Thymus (tissue), 11 donors: Measurements from ENCODE around the gene GUCY2C. TPM values are rescaled to one million over a fixed set of nuclear protein-coding genes. Genes with fewer than 3 reads are reported as not detected.

Source experiments
- DNase-seq, 9 donors: peaks; one replicate each; pipeline ENCODE4 v3.0.0-alpha.2; 2013; ENCODE audit warnings: low spot score in 9 of 9, low read depth in 6 of 9, missing footprints in 1 of 9
- H3K27ac ChIP-seq, 2 donors: one replicate each; pipeline ENCODE4 v1.5.1; 2013; ENCODE audit warnings: control low read depth in 1 of 2, low read depth in 1 of 2, low read length in 1 of 2, mild to moderate bottlenecking in 1 of 2, moderate library complexity in 1 of 2
- H3K27me3 ChIP-seq, 2 donors: one replicate each; pipeline ENCODE4 v1.5.1; 2013; ENCODE audit warnings: low read length in 1 of 2; ENCODE audit not compliant: control insufficient read depth in 2 of 2, insufficient read depth in 1 of 2
- H3K36me3 ChIP-seq, 2 donors: one replicate each; pipeline ENCODE4 v1.5.1; 2013; ENCODE audit warnings: low read length in 1 of 2, mild to moderate bottlenecking in 1 of 2, moderate library complexity in 1 of 2; ENCODE audit not compliant: control insufficient read depth in 2 of 2, insufficient read depth in 2 of 2
- H3K4me1 ChIP-seq, 2 donors: one replicate each; pipeline ENCODE4 v1.5.1; 2013; ENCODE audit warnings: low read length in 2 of 2; ENCODE audit not compliant: control insufficient read depth in 2 of 2, insufficient read depth in 2 of 2
- H3K4me3 ChIP-seq, 2 donors: one replicate each; pipeline ENCODE4 v1.5.1; 2013; ENCODE audit warnings: low read length in 2 of 2, control low read depth in 1 of 2, mild to moderate bottlenecking in 1 of 2
- H3K9me3 ChIP-seq, 2 donors: one replicate each; pipeline ENCODE4 v1.5.1; 2013; ENCODE audit warnings: low read length in 1 of 2, mild to moderate bottlenecking in 1 of 2; ENCODE audit not compliant: control insufficient read depth in 2 of 2, insufficient read depth in 1 of 2
- WGBS: extraction: QIAGEN DNeasy Blood & Tissue Kit; methylation state at CpG from one replicate; pipeline ENCODE4 v1.1.7; 2013; 5-methylcytosine and 5-hydroxymethylcytosine counted together
- polyA plus RNA-seq: library from polyadenylated mRNA; stranded (reverse); fragments of 200-250 nt; gene quantifications from one replicate; pipeline ENCODE4 v1.2.3, GENCODE V29; 2013
- total RNA-seq: library from RNA; stranded (reverse); fragments of 120-200 nt; gene quantifications from one replicate; pipeline ENCODE4 v1.2.4, GENCODE V29; 2013
- donor health status: healthy.

The GUCY2C gene
- total and polyA plus RNA-seq, 2 donors, result under 0.01 to 0.14 TPM

DNA sequence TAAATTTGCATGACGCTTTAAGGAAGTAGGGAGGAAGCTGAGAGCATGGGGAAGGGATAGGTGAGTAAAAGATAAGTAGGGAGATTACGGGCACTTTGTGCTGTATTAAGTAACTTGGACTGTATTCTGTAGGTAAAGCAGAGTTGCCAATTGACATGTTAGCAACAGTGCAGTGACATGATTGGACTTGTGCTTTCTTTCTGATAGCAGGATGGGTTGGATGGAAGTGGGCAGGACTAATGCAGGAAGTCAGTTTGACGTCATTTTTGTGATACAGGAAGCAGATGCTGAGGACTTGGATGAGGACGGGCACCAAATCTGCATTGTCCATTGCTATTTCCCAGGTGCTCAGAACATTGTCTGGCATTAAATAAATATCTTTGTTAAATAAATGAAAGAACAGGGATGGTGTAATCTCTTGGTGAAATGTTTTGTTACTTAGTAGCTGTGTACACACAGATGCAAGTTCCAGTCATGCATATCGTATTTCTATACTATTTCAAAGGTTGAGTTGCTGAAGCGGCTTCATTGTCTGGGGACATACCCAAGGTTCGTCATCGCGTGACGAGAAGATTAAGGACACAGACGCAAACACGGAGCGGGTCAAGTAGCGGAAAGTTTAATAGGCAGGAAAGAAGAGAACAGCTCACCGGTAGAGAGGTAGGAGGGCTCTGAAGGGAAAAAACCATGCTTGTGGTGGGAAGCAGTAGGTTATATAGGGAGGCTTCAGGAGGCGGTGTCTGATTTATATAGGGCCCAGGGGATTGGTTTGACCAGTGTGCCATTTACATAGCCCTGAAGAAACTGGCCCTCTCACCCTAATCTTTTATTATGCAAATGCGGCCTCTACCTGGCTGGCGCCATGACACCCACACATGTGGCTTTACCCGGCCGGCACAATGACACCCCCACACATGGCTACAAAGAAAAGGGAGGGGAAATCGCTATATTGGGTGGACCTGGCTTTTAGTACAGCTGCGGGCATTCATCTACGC is 30.7 kb downstream of the GUCY2C start:
- peak overlapping the region in 1 of 2 donors; percentile 11 for H3K4me3 ChIP-seq
- no peaks in the 10 kb centered on the region for H3K9me3 ChIP-seq
- no peaks in the 10 kb centered on the region for H3K4me1 ChIP-seq
- H3K36me3 ChIP-seq, result no peaks in the 10 kb centered on the region
- WGBS, result 91% methylated on average over 23 of the region's 23 CpGs
- peak in 1 of 9 donors; percentile 6 for DNase-seq
- no peak overlapping the region for H3K27ac ChIP-seq
- no peaks in the 10 kb centered on the region for H3K27me3 ChIP-seq

DNA sequence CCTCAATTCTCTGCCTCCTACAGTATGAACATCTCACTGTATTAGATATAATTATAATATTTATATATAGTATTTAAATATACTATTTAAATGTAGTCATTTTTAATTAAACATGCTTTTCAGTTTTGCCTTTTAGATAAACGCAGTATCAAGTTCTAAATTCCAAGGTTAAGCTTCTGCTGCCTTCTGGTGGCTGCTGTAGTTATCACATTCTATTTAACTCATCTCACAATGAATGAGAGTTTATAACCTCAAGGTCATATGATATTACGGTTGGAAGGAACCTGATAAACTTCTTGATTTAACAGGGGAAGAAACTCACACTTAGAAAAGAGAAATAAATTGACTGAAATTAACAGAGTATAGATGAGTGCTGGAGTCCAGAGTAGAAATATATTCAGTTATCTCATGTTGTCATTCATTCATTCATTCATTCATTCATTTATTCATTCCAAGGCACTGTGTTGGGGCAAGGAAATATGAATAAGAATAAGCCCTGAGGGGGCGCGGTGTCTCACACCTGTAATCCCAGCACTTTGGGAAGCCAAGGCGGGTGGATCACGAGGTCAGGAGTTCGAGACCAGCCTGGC is 31.9 kb downstream of the GUCY2C start:
- Histone ChIP-seq H3K27ac (no peak overlapping the region), H3K4me1 (no peaks in the 10 kb centered on the region), H3K4me3 (no peak overlapping the region), H3K27me3 (no peaks in the 10 kb centered on the region), H3K36me3 (no peaks in the 10 kb centered on the region), H3K9me3 (no peaks in the 10 kb centered on the region)
- WGBS, result 70% methylated on average over 7 of the region's 7 CpGs
- peak in 6 of 9 donors; percentile 5 to 62 (median 28) for DNase-seq

DNA sequence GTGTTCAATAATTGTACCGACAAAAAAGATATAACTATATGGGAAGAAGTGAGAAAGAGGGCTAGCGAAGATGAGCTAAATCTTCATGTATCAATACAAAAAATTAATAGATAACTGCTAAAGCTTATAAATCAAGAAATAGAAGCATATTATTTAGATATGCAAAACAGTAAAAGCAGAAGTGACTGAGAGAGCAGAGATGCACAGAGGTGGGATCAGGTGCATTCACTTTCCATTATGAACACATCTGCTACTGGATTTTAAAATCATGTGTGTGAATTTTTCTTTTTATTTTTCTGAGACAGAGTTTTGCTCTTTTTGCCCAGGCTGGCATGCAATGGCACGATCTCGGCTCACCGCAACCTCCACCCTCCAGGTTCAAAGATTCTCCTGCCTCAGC is 33.4 kb downstream of the GUCY2C start:
- H3K4me3 ChIP-seq, result no peak overlapping the region
- no peak for DNase-seq
- H3K27me3 ChIP-seq, result no peaks in the 10 kb centered on the region
- no peaks in the 10 kb centered on the region for H3K9me3 ChIP-seq
- no peaks in the 10 kb centered on the region for H3K4me1 ChIP-seq
- H3K27ac ChIP-seq, result no peak overlapping the region
- WGBS, result 96% methylated on average over 5 of the region's 5 CpGs
- H3K36me3 ChIP-seq, result no peaks in the 10 kb centered on the region

DNA sequence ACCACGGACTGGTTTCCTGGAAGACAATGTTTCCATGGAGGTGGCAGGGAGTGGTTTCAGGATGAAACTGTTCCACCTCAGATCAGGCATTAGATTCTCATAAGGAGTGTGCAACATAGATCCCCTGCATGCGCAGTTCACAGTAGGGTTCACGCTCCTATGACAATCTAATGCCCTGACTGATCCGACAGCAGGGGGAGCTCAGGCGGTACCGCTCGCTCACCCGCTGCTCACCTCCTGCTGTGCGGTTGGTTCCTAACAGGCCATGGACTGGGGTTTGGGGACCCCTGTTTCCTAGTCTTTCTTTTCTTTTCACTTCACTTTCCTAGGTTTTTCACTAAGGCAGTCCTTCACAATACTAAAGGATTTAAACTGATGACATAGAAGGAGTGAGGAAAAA is 39.6 kb downstream of the GUCY2C start:
- H3K9me3 ChIP-seq, result no peaks in the 10 kb centered on the region
- no peak overlapping the region for H3K4me3 ChIP-seq
- H3K36me3 ChIP-seq, result no peaks in the 10 kb centered on the region
- no peak overlapping the region for H3K27ac ChIP-seq
- no peaks in the 10 kb centered on the region for H3K4me1 ChIP-seq
- no peak for DNase-seq
- 97% methylated on average over 9 of the region's 9 CpGs for WGBS
- H3K27me3 ChIP-seq, result no peaks in the 10 kb centered on the region

DNA sequence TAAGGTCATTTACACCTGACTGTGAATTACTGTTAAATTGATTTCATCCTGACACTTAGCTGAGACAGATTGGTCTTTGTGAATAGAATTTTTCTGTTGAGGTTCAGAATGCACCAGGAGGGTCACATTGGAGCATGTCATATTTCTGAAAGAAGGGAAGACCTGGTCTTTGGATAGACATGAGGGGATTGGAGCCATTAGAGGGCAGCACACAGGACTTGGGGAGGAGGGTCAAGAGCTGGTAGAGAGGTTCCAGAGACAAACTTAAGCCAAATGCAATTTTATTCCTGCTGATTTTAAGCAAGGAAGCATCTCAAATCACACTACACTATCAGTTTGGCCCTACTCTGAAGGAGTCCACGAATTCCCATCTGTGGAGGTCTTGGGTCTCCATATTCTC is 41.1 kb downstream of the GUCY2C start:
- Histone ChIP-seq H3K27ac (no peak overlapping the region), H3K4me3 (no peak overlapping the region), H3K36me3 (no peaks in the 10 kb centered on the region), H3K9me3 (no peaks in the 10 kb centered on the region), H3K4me1 (no peaks in the 10 kb centered on the region), H3K27me3 (no peaks in the 10 kb centered on the region)
- WGBS, result 97% methylated on average over 1 of the region's 1 CpG
- DNase-seq, result no peak

DNA sequence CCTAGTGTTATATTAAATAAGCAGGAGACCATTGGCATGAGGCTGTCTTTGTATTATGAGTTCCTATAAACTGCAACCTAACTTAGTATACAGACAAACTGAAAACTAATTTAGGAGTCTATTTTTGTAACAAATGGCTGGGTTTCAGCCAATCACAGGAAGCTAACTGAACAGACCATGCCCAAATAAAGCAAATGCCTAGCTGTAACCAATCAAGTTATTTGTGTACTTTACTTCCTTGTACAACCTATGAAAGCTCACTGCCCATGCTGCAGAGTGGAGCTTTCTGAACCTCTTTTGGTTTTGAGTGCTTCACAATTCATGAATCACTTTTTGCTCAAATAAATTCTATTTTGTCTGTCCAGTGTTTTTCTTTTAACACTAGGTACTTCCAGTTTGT is 41.6 kb downstream of the GUCY2C start:
- Histone ChIP-seq H3K27ac (no peak overlapping the region), H3K4me3 (no peak overlapping the region), H3K9me3 (no peaks in the 10 kb centered on the region), H3K36me3 (no peaks in the 10 kb centered on the region), H3K27me3 (no peaks in the 10 kb centered on the region), H3K4me1 (no peaks in the 10 kb centered on the region)
- DNase-seq, result no peak

DNA sequence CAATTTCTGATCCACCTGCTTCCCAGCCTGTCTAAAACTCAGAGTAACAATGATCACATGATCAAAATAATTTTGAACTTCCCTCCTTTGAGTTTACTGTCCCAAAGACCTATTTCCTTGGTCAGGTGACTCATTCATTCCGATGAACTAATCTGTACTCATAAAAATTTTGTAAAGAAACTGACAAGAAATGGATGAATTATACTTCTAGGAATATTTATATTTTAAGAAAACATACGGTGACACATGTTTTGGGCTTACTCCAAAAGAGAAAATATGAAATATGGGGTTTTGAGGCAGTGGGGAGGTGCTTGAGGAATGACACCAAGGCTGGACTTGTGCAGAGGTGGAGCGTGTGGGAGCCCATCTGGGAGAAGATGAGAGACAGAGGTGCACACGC is 42.0 kb downstream of the GUCY2C start:
- 97% methylated on average over 4 of the region's 4 CpGs for WGBS

DNA sequence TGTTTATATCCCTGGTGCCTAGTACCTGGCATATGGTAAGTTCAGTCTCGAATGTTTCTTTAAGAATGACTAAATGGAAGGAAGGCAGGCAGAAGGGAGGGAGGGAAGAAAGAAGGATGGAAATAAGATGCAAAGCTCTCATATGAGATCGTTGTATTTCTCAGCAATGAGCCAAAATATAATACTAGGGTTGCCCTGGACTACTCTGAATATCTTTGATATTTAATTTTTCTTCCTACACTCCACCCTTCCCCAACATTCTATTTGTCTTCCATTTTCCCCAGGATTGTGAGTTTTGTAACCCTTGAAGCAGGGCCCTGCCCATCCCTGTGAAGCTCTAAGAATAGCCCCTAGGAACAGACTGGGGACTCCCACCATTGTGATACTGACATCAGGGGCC is 43.9 kb downstream of the GUCY2C start:
- WGBS, result 96% methylated on average over 2 of the region's 2 CpGs
- DNase-seq, result no peak
- Histone ChIP-seq H3K27ac (no peak overlapping the region), H3K36me3 (no peaks in the 10 kb centered on the region), H3K27me3 (no peaks in the 10 kb centered on the region), H3K4me1 (no peaks in the 10 kb centered on the region), H3K9me3 (no peaks in the 10 kb centered on the region), H3K4me3 (no peak overlapping the region)

More for the DNA sequence above, 42.0 kb downstream of the GUCY2C start:
- DNase-seq, result no peak
- Histone ChIP-seq H3K27ac (no peak overlapping the region), H3K9me3 (no peaks in the 10 kb centered on the region), H3K4me3 (no peak overlapping the region), H3K27me3 (no peaks in the 10 kb centered on the region), H3K4me1 (no peaks in the 10 kb centered on the region), H3K36me3 (no peaks in the 10 kb centered on the region)

DNA sequence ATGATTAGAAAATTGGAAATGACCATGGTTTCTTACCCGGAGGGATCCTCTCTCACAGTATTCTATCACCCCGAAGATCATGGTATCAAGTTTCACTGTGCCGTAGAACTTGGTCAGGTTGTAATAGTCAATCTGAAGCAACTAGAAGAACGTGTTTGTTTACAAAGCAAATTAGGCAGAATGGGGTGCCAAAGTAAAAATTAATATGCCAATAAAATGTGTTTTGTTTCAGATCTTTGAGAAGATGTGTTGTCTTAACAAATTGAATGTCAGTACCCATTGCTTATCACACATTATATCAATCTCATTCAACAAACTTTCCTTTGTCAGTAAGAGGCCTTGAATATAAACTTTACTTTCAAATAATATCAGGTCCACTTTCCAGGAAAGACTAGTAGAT is 45.0 kb downstream of the GUCY2C start:
- H3K27me3 ChIP-seq, result no peaks in the 10 kb centered on the region
- H3K36me3 ChIP-seq, result no peaks in the 10 kb centered on the region
- no peak for DNase-seq
- 93% methylated on average over 4 of the region's 4 CpGs for WGBS
- no peak overlapping the region for H3K4me3 ChIP-seq
- H3K27ac ChIP-seq, result no peak overlapping the region
- H3K9me3 ChIP-seq, result no peaks in the 10 kb centered on the region
- H3K4me1 ChIP-seq, result no peaks in the 10 kb centered on the region
